ENCODE data around the gene CAV2.

- no peak for TF ChIP-seq CTCF (conservative IDR thresholded peaks at IDR 0.05 in 1 of 2, IDR thresholded peaks at IDR 0.05 in 1 of 2; ENCODE audit: extremely low read depth in 1 of 2, insufficient read depth in 1 of 2, low read depth in 1 of 2, low read length in 2 of 2)
- TF ChIP-seq EZH2 (IDR thresholded peaks at IDR 0.05; ENCODE audit: borderline replicate concordance, low read length) = no peak
These were observed 44.1 kb downstream of the CAV2 start for GRCh38 chr7:116543664-116544063.
